Occipital lobe (tissue), 2 donors: ENCODE measurements around the gene PTPRN2. TPM values are rescaled to one million over a fixed set of nuclear protein-coding genes. Genes with fewer than 3 reads are reported as not detected.
"Not testable (repeated sequence)": the region's sequence is repeated elsewhere in the genome, so short reads cannot be mapped to it uniquely, and the experiment has no call there.

Experiments used
- DNase-seq: peaks from one replicate; lab custom pipeline; 2025; lab: John Stamatoyannopoulos, UW
- total RNA-seq: library from RNA; depleted of rRNA; stranded (reverse); fragments of >200 nt; gene quantifications from one replicate; pipeline ENCODE4 v1.2.3, GENCODE V29; 2014

PTPRN2 gene
- total RNA-seq, 1 donor from 2014 or later: 62.2 TPM

DNA sequence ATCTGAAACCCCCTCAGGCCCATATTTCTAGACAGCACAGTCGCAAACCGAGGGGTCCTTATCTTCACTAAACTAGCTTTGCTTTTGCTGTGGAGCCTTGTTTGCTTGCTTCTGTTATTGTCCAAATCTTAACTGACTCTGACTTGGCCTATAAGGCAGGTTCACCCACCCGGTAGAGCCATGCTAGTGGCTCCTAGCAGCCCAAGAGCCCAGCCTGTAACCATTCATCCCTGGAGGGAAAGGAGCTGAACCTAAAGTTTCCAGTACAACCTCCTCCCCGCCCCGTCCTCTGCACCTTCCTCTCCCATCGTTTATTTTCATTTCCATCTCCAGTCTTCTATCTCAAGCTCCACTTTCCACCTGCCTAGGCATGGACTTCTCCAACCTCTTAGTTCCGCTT is 345.7 kb downstream of the PTPRN2 start:
- DNase-seq: no peak

DNA sequence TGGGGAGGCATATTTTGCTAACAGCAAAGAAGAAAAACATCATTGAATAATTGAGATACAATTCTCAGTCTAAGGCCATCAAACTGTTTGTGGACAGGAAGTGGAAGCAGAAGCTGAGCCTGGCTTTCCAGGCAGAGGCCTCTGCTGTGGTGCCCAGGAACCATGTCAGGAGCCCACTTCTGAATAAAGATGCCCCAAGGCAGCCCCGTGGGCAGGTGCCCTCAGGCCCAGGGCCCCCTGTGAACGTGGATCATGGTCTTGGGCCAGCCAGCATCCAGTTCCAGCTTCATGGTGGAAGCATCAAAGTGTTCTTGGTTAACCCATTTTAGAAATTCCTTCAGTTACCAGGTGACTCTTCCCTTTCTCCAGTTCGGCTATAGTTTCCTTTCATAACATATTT is 346.8 kb downstream of the PTPRN2 start:
- DNase-seq: no peak

DNA sequence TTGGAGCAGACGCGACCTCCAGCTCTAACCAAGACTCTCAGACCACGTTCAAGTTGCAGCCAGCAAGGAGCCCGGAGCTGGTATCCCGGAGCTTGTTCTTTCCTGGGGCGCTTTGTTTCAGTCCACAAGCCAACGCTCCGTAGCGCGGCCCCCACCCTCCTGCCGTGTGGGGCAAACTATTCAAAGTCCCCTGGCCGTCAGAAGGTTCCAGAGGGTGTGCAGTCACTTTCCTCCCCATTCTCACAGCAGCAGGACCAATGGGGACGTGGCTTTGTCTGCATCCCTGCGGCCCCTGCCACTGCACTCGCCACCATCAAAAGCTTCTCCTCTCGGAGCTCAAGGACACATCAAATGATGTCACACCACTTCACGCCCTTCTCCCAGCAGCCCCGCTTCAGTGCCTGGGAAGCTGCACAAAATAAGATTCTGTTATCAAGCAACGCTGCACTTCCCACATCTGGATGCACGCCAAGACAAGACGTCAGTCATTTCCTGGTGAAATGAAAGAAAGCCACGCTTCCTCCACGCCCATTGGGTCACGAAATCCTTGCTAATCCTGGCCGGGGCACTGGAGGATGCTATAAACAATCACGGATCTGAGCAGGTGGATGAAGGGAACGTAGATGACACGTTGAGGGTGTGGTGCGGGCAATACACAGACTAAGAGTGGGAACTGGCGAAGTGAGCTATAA is 348.2 kb downstream of the PTPRN2 start:
- no peak for DNase-seq

DNA sequence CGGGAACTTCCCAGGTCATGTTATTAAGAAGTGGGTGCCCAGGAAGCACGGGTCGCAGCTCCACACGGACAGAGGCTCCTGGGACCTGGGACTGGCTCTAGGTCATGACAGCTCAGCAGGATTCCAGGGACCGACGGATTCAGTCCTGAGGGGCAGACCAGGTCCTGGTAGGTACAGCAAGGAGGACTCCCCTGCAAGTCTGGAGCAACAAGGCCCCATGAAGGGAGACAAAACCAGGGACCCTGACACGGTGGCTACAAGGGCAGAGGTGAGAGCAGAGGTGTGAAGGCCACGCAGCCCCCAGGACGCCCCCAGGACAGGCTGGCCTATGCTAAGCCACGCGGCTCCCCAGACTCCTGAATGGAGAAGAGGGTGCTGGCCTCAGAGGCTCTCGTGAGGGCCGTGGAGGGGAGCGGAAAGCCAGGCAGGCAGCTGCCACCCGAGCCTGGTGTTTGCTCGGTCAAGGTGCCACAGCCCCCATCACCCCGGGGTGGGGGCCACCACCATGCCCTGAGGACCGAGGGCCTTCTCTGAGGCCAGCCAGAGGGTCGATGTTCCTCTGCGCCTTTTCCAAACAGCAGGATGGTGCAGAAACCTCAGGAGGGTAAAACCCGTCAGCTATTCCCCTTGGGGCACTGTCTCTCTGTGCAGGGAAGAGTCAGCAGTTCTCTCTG is 348.9 kb downstream of the PTPRN2 start:
- DNase-seq: no peak

DNA sequence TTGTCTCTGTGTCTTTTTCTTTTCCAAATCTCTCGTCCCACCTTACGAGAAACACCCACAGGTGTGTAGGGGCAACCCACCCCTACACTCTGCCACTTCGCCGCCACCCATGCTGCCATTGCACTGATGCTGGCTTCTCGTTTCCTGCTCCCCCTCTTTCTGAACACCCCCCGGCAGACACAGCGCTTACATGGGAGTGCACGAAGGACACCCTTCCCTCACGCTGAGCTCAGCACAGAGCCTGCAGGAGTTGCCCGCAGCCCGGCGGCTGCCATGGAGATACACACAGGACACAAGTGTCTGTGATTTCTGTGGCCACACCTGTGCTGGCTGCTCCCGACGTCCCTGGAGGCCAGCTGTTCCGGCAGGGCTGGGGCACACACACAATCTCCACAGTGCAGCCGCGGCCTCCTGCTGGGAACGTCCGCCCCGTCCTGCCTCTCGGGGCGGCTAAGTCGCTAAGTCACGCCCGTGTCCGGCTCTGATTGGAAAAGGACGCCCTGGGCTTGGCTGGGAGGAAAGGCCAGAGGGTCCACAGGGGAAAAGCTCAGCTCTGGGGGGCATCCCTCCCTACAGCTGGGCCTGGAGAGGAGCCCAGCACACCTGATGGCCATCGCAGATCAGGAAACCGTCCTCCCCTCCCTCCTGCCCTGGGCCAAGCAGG is 349.8 kb downstream of the PTPRN2 start:
- DNase-seq: no peak

DNA sequence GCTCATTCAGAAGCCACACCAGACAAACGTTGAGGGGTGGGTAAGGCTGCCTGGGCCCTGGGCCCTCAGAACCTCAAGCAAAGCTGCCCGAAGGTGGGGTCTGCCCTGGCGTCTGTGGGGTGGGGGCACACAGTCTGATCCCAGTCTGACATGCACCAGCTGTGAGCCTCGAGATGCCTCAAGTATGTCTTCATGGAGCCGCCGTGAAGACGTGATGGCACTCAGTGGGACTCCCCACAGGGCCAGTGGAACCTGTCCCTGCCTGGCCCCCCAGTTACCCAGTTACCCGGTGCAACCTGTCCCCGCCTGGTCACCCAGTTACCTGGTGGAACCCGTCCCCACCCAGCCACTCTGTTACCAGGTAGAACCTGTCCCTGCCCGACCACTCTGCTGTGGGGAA is 351.2 kb downstream of the PTPRN2 start:
- no peak for DNase-seq

DNA sequence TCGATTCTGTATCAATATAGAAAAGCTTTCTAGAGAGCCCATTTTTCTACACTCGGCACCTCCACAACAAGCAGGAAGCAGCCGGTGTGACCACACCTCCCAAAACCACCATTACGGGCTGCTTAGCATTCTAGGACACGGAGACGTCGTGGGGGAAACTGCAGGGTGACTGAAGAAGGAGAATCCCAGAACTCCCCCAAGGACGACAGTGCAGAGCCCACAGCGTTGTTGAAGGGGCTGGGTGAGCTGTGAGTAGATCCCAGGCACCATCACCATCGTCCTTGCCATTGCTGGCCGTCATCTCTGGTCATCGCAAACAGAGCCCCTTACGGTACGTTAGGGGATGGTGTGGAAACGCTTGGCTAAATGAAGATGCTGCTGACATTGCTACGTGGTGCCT is 351.8 kb downstream of the PTPRN2 start:
- DNase-seq: no peak

DNA sequence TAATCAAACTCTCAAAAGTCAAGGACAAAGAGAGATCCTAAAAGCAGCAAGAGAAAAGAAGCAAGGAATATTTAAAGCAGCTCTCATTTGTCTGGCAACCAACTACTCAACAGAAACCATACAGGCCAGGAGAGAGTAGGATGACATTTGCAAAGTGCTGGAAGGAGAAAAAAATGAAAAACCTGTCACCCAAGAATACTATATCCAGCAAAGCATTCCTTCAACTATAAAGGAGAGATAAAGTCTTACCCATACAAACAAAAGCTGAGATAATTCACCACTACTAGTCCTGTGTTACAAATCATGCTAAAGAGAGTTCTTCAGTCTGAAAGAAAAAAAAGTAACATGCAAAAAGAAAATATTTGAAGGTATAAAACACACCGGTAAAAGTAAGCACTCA is 357.7 kb downstream of the PTPRN2 start:
- no peak for DNase-seq

DNA sequence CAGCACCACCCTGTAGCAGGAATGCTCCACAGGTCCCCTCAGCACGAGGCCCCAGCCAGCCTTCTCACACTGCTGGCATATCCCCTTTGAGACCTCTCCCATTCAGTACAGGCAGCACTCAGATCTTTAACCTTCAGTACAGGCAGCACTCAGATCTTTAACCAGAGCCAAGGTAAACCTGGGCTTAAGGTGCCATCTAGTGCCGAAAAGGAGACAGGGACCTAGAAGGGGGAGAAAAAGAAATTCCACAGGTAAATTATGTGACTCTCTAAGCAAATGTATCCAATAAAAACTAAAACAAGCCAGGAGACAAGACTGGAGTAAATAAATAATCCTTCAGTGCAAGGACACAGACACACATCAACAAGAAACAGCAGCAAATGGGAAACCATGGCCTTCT is 358.6 kb downstream of the PTPRN2 start:
- no peak for DNase-seq

DNA sequence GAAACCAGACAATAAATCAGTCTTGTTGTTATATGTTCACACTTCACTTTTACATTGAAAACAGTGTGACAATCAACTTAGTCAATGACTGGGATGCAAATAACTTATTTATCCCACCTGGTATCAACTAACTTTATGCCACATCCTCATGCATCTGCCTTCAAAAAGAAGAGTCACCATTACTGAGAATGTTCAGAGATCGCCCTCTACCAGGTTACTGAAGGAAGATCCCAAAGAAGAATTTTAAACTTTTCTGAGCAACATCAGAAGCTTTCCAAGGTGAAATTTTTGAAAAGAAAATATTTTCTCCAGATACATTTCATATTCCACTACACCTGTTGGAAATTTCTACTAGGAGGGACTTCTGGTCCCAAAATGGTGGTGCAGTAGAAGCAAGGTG is 359.5 kb downstream of the PTPRN2 start:
- no peak for DNase-seq

DNA sequence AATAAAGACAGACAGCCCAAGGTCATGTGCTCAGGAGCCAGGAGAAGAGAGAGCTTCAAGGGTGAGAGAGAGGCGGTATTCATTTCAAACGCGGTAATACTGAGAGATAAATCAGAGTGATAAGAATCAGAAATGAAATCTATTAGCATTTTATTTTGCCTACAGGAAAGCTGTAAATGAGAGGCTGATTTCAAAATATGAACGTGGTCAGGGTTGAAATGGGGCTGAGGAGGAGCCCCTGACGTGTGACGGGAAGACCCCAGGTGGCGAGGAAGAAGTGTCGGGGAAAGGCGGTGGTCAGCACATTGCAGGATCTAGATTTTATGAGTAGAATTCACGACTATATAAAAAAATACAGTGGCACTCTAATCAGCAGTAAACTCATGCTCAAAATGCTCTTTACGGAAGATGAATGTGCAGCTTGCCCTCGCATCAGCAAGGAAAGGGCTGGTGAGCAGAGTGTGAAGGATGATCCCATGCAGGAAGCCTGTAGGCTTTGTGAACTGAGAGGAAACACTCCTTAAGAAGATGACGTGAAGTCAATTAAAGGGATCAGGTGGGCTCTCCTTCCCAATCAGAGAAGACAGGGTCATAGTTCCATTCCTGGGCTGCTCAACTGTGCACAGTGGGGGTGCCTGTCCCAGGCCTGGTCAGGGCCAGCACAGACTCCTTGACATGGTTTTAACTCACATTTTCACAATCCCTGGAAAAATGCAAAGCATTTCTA is 360.2 kb downstream of the PTPRN2 start:
- no peak for DNase-seq

DNA sequence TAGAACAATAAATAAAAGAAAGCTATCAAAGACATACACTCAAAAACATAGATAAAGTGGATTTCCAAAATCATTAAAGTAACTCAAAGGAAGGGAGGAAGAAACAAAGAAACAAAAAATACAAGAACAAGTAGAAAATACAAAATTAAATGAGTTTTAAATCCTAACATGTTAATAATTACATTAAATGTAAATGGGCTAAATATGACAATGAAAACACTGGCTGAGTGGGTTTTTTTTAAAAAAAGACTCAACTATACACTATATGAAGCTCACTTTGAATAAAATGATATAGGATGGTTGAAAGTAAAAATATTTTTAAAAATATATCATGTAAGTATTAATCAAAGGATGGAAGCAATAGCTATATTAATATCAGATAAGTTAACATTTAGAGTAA is 371.4 kb downstream of the PTPRN2 start:
- no peak for DNase-seq

DNA sequence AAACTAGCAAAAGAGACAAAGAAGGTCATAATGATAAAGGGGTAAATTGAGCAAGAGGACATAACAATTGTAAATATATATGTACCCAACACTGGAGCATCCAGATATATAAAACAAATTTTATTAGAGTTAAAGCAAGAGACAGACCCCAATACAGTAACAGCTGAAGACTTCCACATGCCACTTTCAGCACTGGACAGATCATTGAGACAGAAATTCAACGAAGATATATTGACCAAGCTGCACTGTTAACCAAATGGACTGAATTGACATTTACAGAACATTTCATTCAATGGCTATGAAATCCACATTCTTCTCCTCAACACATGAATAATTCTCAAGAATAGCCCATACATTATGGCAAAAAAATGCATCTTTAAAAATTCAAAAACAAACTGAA is 378.2 kb downstream of the PTPRN2 start:
- no peak for DNase-seq

DNA sequence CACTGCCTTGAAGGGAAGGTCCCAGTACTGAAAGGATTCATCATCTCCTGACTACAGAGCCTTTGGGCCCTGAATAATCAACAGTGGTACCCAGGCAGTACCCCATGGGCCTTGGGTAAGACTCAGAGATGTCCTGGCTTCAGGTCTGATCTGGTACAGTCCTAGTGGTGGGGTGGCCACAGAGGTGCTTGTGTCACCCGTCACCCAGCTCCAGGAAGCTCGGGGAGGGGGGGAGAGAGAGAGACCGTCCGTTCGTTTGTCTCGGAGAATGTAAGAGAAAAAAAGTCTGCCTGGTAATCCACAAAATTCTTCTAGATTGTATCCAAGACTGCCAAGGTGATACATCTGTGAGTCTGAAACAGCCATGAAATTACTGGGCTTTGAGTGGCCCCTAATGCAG is 381.3 kb downstream of the PTPRN2 start:
- DNase-seq: no peak

DNA sequence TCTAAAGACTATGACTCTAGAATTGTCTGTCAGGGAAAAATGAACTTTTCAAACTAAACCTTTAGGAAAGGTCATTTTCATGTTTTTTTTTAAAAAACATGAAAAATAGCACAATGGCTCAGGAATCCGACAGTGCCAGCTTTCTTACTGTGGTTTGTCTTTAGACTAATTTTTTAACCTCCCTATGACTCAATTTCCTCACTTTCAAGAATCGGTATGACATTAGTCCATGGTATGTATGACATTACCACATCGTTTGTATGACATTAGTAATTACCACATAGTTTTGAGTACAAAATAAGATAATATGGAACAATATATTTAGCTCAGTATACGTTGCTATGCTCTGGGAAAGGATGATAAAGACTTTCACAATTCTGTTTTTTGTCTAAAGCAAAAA is 383.2 kb downstream of the PTPRN2 start:
- no peak for DNase-seq

DNA sequence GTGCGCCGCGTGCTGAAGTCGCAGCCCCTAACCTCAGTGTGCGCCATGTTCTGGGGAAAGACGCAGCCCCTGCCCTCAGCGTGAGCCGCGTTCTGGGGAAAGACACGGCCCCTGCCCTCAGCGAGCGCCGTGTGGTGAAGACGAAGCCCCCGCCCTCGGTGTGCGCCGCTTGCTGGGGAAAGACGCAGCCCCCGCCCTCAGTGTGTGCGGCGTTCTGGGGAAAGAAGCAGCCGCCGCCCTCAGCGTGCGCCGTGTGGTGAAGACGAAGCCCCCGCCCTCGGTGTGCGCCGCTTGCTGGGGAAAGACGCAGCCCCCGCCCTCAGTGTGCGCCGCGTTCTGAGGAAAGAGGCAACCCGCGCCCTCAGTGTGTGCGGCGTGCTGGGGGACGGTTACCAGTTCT is 383.7 kb downstream of the PTPRN2 start:
- not testable (repeated sequence) for DNase-seq

DNA sequence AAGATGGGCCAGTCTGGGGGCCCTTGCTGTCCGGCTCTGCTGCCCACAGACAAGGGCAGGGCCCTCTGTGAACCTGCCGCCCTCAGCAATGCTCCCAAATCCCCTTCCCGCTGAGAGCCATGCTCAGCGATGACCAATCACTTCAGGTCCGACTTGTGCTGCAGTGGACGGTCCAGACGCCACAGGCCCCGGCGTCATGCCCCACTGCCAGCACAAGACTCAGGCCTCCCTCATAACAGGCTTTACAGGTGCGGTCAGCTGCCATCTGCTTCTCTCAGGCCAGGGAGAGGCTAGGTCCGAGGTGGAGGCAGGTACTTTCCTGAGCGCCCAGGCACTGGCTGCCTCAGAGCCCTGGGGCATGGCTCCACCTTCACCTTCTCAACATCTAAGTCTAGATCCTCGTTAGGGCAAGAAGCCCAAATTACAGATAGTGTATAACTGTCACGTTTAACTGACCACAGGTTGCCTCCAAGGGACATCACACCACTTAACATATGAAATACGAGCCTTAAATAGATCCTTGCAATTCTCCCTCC is 393.2 kb downstream of the PTPRN2 start:
- no peak for DNase-seq

DNA sequence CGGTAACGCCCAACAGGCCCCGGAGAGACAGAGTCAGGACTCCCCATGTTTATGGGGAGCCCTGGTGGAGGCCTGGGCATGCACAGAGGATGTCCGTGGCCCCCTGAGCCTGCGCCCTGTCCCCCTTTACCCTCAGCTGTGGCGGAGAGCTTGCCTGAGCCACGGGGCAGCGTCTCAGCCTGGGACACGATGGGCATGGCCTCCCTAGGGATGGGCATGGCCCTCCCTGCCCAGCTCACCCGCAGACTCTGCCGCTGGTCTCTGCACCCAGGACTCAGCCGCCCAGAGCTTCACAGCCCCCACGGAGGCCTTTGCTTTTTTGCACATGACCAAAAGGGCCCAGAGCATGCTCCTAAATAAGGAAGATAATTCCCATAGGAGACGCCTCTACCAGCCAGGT is 394.2 kb downstream of the PTPRN2 start:
- DNase-seq: no peak

DNA sequence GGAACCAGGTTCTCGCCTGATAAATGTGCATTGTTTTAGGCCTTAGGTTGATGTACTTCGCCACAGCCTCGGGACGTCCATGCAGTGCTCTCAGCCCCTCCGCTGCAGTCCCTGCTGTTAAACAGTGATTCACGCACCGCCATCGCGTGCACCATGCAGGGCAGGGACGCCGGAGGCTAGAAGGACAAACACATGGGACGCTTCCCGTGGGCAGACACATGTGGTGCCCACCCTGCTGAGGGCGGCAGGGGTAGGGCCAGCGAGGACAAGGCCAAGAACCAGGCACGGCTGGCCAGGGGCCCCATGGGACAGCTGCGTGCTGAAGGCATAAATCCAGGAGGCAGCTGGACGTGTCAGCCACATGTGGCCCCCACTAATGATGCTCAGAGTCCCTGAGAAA is 394.7 kb downstream of the PTPRN2 start:
- DNase-seq: no peak

DNA sequence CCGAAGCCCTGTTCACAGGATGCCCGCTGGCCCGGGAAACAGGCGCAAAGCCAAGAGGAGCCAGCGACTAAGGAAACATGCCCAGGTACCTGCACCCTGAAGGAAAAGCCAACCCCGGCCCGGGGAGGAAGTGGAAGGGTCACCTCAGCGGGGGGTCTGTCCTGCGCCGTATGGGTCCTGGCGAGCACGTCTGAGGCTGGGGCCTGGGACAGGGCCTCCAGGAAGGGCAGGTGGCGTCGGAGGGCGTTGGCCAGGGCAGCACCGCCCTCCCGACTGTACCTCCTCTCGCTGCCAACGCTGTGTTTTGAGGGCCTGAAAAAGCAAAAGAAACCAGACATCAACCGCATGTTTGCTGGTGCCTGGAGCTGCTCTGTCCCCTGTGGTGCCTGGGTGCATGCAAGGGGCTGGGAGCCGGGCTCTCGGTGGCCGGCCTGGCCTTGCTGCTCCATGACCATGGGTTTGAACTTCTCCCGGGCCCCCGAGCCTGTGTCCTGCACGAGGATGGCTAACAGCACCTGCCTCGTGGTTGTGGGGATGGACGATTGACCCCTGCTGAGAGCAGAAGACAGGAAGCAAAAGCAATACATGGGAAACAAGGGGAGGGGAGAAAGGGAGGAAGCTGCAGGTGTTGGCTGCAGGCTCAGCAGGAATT is 395.3 kb downstream of the PTPRN2 start:
- no peak for DNase-seq

DNA sequence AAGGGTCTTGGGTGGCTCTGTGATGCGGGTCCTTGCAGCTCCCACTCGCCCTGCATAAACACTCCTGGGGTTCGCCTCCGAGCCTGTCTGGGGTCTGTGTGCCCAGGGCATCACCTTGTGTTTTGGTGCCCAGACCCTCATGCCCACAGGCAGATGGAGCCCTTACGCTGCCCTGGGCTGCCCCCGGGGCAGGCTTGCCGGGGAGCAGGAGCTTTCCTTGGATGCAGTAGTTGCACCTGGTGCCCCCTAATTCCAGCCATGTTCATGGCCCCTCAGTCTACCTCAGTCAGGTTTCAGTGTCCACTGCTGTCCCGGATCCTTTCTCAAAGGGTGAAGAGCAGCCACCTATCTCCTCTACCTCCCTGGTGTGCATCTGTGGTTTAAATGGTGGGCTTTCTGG is 396.0 kb downstream of the PTPRN2 start:
- no peak for DNase-seq

DNA sequence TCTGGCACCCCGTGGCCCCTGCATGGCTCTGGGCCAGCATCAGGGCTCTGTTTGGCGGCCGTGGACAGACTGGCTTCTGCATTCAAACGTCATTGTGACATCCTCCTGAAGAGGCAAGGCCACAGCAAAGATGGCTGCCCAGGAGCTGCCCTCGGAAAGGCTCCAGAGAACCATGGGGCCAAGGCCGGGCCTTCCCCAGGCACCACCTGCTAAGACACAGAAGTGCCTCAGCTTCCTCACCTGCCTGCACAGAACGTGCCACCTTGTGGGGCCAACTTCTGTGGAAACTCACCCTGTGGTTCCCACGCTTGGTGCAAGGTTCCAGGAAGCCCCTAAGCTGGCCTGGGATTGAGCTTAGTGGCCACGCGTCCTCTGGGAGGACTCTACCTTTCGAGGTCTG is 396.9 kb downstream of the PTPRN2 start:
- DNase-seq: no peak
